HT-29 (cell line): Measurements from ENCODE around the gene XPO5. TPM values are rescaled to one million over a fixed set of nuclear protein-coding genes. Genes with fewer than 3 reads are reported as not detected.

ENCODE experiments used
- DNase-seq: peaks from one replicate; pipeline ENCODE4 v3.0.0-alpha.2; 2015; ENCODE audit warnings: low spot score
- total RNA-seq: library from RNA; depleted of rRNA; stranded (reverse); fragments of >200 nt; shearing (Covaris generic); gene quantifications from 2 replicates; pipeline ENCODE4 v1.2.3, GENCODE V29; 2014

The XPO5 gene
- total RNA-seq, 1 experiment from 2014 or later = 65.9 TPM

GRCh38 chr6:43517505-43518357 lies 58.1 kb downstream of the XPO5 start:
- peak; percentile 26 for DNase-seq

GRCh38 chr6:43516697-43517504 lies 58.9 kb downstream of the XPO5 start, which contains the start of the genes POLR1C and YIPF3:
Gene POLR1C, plus strand, starts transcription at chr6:43517089. Its CDS starts 21 bp downstream, at chr6:43517110.
Gene YIPF3, minus strand, starts transcription at chr6:43516926. Its CDS starts 119 bp downstream, at chr6:43516807.
- DNase-seq = peak; percentile 99

DNA sequence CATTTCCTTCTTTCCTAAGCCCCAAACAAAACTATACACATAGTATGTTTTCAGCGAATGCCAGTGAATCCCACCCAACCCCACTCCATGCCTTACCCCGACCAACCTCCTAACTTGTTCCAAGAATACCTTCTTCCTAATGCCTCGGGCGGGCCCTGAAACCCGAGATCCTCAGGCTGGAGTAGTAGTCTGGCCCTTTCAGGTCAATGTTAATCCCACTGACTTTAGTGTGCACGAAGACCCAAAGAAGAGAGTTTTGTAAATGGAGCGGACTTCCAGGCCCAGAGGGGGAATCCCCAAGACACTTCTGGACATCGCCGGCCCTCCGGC lies 59.5 kb downstream of the XPO5 start:
- no peak for DNase-seq

- DNase-seq = no peak
Observed at GRCh38 chr6:43515808-43516207, 60.0 kb downstream of the XPO5 start.

DNA sequence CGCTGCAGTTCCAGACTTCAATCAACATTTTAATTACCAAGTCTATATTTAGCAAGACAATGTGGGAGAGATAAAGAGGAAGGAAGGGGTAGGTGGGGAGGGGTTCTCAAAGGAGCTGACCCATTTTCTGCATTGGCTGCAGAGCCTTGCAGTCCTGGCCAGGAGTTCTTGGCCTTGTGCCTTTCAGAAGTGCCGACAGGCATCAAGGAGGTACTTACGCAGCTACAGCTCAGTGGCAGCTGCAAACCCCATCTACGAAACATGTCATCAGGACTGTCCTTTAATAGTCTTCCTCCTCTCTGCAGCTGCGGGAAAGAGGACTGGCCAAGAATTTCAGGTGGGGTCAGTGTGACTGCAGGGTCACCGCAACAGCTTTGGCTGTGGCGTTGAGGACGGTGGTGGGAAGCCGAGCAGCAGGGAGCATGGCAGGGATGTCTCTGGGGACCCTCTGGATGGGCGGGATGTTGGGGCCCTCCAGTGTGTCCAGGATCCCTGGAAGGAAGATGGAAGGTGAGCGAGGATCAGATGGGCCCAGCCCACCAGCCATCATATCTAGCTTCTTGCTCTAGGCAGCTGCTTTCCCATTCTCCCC lies 63.9 kb downstream of the XPO5 start:
- no peak for DNase-seq

GRCh38 chr6:43510827-43511163 lies 65.0 kb downstream of the XPO5 start:
- DNase-seq = peak; percentile 64

DNA sequence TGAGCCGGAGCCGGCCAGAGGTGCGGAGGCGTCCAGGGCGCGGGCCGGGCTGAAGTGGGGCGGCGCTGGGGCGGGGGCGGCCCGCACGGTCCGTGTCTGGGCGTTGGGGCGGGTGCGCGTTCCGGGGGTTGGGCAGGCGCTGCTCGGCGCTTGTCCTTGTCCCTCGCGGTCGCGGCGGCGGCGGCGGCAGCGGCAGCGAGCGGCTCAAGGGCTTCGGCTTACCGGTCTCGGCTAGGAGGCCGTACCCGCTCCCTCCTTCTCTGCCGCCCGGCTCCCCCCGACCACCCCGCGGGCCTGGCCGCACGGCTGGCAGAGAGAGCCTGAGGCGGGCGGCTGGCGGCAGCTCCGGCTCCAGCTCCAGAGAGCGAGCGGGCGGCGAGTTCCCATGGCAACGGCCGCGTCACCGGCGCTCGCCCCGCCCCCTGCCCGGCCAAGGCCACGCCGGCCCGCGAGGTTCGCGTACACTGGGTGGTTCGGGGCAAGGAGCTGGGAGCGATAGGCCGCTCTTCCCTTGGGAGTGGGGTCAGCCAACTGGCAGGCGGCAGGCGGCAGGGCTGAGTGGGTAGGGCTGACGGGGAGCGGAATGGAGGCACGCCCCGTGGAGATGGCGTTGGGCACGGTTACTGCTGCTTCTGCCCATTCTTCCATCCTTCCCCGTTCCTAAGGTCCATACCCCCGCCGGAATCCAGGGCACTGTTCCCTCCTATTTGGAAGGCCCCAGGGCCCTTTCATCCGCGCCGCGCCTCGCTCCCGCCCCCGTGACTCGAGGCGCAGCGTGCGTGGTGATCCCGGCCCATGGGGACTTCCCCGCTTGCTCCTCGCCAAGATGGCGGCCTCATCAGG lies 65.6 kb downstream of the XPO5 start, which contains the start of gene LRRC73:
LRRC73 (minus strand) TSS at position 363 of the 843 bp plus-strand sequence. CDS start 561 bp downstream, outside the sequence.
- peak; percentile 86 for DNase-seq

GRCh38 chr6:43509142-43509983 lies 66.5 kb downstream of the XPO5 start:
- DNase-seq = no peak

GRCh38 chr6:43508481-43509141 lies 67.2 kb downstream of the XPO5 start:
- DNase-seq = no peak

DNA sequence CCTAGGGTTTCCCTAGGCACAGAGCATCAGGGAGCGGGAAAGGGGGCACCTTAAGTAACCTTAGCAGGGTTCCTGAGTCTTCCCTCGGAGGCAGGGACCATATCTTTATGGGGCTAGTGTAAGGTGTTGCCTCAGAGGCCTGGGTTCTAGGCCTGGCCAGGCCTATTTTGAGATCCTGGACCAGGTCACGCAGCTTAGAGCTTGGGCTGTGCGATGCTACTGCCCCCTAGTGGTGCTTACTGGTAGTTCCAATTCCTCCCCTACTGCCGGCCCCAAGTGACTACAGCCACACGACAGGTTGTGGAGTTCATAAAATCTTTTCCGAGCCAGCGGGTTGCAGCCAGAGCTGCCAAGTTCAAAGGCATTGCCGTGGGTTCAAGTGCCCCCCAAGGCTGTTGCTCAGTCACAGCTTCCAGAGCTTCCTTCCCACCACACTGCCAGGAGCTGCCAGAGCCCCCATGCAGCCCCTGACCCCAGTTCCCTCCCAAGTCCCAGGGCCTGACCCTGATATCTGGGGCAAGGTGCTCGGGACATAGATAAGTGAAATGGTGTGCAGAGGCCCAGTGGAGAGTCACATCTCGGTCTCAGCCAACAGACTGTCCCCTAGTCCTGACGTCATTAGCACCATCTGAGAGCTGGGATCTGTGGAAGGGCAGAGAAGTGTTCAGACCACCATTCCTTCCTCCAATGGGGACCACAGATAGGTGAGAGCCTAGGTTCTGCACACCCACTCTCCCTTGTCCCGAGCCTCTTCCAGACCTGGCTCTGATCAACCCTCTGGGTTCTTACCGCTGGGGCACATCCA lies 69.0 kb downstream of the XPO5 start:
- DNase-seq = peak; percentile 92

DNA sequence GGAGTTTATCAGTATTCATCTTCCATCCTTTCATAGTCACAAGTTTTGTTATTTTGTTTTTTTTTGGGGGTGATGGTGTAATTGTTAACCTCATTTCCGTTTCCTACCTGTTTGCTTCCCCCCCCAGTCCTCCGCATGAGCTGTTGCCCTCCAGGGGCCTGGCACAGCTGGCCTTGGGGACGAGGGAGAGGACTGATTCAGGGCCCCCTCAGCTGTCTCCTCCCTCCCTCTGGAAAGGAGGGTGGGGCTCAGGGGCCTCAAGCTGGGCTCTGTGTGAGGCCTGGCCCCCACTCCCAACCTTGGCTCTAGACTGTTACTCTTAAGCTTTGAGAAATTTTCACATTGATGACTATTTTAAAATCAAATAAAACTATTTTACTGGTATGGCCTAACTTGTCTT lies 69.7 kb downstream of the XPO5 start:
- no peak for DNase-seq

- no peak for DNase-seq
Observed at GRCh38 chr6:43505718-43506117, 70.1 kb downstream of the XPO5 start.

DNA sequence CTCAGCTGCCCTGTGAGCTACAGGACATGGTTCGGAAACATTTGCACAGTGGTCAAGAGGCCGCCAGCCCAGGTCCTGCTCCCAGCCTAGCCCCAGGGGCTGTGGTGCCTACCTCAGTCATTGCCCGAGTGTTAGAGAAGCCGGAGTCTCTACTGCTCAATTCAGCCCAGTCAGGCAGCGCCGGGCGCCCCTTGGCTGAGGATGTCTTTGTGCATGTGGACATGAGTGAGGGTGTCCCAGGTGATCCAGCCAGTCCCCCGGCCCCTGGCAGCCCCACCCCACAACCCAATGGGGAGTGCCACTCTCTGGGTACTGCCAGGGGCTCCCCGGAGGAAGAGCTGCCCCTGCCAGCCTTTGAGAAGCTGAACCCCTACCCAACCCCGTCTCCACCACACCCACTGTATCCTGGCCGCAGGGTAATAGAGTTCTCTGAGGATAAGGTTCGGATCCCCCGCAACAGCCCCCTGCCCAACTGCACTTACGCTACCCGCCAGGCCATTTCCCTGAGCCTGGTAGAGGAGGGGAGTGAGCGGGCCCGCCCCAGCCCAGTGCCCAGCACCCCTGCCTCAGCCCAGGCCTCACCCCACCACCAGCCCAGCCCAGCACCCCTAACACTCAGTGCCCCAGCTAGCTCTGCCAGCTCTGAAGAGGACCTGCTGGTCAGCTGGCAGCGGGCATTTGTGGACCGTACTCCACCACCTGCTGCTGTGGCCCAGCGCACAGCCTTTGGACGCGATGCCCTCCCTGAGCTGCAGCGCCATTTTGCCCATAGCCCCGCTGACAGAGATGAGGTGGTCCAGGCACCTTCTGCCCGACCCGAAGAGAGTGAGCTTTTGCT lies 70.9 kb downstream of the XPO5 start:
- no peak for DNase-seq

GRCh38 chr6:43503443-43503842 lies 72.4 kb downstream of the XPO5 start:
- no peak for DNase-seq

DNA sequence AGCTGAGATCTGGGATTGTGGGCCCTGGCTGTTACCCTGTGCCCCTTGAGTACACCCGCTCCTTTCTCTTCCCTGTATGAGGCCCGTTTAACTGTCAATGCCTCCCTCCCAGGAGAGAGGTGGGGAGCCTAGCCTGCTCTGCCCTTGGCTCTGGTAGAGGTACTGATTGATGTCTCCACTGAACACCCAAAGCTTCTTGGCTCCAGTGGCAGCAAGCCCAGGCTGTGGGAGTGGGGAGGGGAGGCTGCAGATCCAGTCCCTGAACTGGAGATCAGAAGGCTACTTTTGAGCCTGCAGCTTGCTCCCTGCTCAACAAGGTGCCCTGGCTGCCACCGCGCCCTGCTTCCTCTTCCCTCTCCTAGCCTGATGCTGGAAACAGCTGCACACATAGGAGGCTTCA lies 73.2 kb downstream of the XPO5 start:
- DNase-seq = no peak

- no peak for DNase-seq
Observed at GRCh38 chr6:43500921-43501320, 74.9 kb downstream of the XPO5 start.

DNA sequence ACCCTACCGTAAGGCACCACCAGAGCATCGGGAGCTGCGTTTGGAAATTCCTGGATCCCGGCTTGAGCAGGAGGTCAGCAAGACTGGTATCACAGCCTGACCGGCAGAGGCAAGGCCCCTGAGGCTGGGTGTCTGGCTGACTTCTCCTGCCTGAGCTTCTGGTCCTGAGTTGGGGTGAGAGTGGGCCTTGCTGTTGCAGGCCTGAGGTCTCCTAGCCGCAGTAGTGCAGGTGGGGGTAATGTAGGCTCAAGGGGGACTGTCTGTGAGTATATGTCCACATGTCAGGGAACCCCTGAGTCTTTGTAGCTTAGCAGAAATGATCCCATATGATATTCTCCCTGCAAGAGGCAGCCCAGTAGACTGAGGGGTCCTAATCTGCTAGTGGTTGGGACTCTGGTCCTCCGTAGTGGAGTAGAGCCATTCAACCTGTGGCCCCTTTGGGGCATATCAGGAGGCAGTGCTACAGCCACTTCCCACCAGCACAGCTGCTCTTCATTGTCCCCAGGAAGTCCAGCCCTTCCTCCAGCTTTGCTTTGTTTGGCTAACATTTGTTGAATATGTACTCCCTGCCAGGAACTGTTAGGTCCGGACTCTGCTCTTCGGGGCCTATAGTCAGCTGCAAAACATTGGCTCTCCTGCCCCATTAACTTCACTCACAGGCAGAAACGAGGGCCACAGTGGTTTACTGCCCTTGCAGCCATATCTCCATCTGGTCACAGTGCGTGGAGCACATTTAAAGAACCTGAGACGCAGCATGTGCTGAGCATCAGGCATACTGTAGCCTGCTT lies 76.6 kb downstream of the XPO5 start:
- DNase-seq = no peak
